HG02981 (cell line): Measurements from ENCODE around the gene JAG1.

Experiments used
- ATAC-seq: cut with Tn5 transposase; IDR thresholded peaks from one replicate; pipeline ENCODE4 v1.9.1; 2021; ENCODE audit warnings: mild to moderate bottlenecking, moderate library complexity; ENCODE audit not compliant: unreplicated experiment

Gene JAG1

DNA sequence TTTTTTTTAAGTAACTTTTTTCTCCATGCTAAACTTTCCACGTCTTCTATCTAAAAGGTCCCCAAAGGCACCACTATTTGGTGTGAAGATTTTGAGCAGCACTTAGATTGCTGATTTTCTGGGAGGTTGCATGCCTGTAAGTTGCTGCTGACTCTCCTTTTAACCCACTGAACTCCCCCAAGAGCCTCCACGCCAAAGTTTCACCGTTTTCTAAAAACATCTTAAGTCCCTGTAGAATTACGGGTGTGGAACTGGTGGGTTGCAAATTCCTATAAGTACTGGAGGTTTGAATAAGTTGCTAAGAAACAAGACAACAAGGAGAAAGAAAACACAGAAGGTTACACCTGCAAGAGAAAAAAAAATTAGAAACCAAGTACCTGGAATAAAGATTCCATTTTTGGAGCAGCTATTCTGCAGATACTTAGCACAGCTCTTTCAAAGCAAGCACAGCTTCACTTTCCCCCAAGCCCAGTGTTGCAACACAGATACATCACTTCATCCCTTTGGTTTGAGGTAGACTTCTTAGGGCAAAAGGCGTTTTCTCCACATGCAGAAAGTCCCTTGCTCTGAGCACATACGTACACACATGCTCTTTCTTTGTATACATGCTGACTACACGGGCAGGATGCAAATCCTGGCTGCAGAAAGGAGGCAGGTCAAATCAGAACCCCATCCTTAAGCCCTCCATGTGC lies 5.0 kb downstream of the JAG1 start:
- ATAC-seq = no peak

DNA sequence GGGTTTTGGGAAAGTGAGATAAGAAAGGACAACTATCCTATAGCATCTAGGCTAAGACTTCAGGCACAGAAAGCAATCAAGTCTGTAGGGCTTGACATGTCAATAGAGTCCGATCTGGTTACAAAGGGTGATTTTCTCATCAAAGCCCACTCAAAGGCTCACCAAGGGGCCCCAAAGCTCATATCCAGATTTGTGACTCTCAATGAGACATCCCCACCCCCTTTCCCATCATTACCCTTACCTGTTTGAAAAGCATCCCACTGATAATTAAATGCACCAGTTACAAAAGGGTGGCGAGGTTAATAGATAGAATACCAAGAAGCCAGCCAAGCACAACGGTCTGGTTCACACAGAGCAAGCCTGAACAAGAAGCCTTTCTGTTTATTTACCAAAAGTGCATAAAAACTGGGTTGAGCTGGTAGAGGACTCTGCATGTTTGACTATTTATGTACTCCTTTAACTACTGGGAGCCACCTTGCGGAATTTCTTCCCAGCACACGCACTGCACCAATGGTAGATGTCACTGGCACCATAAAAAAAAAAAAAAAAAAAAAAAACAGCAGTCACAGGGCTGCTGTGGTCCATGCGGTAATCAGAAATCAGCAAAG lies 6.1 kb downstream of the JAG1 start:
- no peak for ATAC-seq

DNA sequence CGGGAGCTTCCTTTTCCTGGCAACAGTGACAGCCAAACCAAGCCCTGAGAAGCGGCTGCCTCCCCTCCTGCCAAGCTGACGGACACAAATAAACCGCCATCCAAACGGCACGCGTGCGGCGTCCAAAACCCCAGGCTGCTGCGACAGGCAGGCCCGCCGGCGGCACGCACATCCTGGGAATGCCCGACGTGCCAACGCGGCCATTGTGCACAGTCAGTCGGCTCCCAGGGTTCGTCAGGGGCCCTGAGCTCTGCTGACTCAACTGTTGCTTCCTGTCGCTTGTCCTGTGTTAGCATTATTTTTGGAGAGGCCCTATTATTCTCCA lies 6.8 kb downstream of the JAG1 start:
- no peak for ATAC-seq

DNA sequence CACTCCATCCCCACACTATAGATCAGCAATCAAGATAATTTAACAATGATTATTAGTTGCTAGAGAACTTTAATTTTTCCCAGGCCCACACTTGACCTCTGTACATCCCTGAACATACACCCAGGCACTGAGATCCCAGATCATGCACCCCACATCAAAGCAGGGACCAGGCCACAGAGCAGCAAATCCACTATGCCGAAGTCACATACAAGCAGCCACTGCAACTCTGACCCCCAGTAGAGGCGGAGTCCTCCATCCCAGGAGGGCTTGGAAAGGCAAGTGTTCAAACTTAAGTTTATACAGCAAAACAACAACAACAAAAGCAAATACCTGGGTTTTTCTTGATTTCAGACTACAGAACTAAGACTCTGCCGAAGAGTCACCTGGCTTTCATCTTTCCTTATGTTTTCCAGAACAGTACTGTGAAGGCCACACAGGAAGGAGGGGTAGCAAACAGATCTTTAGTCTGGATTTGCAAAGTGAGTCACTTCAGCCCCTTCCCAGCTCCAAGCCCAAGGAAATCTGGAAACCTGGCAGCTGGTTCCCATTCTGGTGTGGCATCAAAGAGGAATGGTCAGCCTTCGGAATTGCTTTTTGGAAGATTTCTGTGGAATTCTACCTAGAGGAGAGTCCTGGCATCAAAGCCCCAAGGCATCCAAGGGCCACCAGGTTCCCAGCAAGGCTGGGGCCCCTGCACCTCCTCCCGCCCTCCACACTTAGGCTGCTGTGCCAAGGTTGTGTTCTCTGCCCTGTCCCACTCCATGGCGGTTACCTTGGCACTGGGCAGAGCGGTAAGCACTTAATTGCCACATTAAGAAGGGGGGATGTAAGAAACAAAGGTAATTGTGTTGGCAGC lies 7.3 kb downstream of the JAG1 start:
- no peak for ATAC-seq

DNA sequence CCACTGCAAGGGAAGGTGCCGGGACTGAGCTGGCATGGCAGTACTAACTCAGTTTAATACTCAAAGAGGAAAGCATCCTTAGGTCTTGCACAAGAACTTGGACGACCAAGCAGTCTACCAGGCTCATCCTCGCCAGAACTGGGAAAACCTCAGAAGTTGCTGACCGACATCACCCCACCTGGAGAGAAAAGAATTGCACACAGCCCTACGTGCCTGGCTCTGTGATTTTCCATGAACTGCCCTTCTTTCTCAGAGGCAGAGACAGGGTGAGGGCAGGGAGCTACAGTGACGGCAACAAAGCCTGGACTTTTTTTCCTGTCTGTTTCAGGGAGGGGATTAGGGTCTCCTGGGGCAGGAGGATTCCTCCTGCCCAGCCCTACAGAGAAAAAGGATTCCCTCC lies 8.0 kb downstream of the JAG1 start:
- ATAC-seq = no peak

DNA sequence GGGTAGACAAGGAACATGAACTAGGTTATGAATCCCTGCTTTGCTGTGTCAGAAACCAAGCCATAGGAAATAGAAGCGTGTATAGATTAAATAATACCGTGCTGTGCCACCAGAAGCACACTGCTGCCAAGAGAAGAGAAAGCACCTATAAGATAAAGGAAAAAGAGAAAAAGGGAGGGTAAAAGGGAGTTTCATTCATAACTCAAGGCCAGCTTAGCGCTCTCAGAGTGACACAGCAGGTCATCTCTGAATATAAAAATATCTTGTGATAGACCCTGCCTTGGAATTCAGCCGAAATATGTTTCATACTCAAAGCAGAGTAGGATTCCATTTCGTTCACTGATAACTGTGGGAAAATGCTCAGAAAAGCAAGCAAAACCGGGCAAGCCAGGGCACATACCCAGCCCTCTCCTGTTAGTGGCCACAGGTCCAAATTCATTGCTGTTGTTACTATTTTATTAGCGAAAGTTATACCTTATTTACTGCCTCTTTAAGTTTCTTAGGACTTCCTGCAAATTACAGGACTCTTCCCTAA lies 8.7 kb downstream of the JAG1 start:
- no peak for ATAC-seq

DNA sequence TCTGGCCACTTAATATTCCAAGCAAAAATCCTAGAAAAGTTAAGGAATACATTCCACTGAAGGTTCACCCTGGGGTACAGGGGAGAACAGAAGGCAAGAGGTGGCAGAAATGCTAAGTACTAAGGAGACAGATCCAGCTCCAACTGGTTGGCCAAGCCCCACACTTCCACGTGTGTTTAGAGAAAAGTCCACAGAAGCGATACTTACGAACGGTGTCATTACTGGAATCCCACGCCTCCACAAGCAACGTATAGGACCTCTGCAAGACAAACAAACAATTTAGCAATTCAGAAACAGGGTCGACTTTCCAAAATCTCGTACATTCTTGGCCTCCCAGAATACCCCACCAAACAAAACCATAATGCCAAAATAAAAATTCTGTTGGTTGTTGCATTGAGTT lies 10.0 kb downstream of the JAG1 start:
- no peak for ATAC-seq

DNA sequence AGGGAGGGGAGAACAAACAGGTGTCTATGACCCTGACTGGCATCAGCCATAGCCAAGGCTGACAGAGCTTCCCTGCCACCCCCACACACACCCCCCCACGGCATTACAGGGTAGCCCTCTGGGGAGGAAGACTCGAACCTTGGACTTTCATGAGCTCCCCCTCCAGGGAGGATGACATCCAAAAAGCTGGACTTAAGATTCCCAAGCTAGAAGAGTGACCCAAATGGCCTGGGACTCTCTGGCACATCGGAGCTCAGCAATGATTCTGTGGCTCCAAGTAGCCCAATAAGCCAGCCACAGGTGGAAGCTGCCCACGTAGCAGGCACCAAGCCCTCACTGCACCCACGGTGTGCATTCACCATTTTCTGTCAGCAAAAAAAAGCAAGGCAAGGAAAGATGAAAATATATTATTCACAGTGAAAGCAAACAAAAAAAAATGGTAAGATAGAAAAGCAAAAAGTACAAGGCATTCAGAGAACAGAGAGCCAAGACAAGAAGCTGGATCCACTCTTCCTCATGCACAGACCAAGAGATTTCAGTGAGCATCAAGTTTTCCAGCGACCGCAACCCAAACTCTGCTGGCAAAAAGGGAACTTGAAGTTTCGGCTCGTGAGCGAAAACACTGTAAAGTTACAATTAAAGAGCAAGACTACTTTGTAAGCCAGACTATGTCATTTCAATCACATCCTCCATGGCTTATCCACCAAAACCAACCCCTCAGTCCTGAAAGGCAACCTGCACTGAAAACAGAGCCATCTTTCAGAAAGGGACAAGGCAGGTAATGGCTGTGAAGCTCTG lies 10.9 kb downstream of the JAG1 start:
- ATAC-seq = no peak

DNA sequence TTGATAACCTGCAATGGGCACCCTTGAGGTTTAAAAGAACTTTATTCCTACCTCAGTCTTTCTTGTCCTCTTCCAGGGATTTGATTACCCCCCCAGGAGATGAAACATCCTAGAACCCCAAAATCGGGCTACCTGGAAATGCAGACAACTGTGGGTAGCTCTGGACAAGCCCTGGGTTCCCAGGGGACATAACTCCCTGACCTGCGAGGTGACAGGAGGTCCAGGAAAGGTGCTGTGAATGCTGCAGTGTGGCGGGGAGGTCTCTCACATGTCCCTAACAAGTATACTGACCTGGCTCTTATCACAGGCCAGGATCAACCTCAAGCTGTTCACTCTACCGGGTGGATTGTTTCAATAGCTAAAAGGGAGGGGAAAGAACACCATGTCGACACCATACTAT lies 11.6 kb downstream of the JAG1 start:
- ATAC-seq = no peak

DNA sequence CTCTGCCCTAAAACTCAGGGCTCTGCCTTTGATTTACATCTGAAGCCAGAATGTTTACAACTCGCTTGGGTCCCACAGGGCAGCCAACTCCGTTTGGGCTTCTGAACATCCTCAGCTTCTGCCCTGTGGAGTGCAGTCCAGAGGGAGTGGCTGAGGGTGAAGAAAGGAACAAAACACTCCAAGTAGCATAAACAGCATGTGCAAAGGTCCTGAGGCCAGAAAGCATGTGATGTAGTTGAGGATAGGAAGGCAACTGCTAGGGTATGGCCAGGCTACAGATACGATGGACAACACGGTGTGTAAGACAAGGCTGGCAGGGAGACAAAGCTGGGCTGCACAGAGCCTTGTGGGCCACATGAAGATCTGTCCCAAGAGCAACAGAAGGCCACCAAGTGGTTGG lies 12.5 kb downstream of the JAG1 start:
- no peak for ATAC-seq

DNA sequence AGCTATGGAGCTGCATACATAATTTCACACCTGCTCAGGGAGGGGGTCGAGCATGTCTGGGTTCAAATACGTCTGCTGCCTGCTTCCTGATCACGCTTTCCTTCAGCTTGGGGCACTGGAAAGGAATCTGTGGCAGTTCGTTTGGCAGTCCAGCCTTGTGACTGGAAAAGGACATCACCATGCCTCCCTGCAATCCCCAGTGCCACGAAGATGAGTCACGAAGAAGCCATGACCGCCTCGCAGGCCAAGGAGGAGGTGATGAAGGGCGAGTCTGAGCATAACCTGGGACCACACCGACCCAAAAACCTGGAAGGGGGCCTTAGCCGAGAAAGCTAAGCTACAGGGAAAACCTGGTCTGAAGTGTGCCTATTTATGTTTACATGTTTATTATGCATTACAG lies 13.1 kb downstream of the JAG1 start:
- ATAC-seq = no peak

DNA sequence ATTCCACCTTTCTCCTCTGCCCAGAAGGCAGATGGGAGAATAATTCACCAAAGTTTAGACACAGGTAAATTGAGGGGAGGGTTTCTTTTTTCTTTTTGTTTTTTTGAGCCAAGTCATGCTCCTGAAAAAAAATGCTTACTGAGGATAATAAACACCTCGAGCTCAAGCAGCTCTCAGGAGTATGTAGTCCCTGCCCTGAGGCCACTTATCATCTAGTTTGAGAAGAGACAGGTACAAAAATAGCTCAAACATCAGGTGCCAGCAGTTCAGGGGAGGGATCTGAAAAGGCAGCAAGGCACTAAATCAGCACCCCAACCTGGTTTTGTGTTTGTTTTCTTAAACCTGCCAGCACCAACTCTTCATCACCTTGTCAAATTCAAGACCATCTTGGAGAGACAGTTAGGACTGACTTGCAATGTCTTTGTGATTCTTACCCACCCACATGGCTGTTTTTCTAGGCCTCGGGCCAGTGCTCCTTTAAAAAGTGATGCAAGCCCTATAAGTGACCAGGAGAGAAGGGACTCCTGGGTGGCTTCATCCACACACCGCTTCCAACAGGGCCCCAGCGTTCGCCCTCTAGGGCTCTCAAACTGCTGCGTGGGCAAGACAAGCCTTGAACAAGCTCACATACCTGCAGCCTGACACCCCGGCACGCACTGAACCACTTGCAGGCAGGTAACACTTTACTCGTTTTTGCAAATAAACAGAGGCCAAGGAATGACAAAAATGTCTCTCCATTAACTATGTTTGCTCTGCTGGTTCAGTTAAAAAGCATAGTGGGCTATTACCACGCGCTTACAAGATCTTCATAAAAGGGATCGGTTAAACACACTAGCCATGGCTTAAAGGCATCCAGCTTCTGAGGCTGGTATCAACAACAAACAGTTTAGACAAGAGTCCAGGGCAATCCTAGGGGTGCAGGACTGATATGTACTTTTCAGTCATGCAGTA lies 13.9 kb downstream of the JAG1 start:
- no peak for ATAC-seq

DNA sequence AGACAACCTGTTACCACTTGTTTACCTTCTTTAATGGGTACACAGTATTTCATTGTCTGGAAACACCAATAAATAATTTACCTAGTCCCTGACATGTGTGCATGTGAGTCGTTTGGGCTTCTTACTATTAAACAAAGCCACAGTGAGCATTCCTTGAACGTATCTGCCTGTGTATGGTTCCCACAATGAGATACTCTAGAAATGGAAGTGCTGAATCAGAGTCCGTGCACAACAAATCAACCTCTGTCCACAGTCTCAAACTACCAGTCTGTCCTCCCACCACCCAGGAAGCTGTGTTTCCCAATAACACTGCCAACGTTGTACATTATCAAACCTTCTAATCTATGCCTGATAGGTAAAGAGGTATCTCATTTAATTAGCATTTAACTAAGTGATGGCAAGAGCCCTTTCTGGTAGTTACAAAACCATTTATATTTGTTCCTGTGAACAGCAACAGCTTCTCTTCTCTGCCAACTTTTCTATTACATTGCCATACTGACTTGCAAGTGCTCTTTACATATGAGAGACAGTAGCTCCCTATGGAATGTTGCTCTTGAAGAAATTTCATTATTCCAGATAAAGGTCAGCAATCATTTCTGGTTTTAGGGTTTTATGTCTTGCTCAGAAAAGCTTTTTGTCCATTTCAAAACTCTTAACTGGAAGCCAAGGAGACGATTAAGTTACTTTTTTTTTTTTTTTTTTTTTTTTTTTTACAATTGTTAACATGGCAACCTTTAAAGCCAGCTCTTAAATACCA lies 14.7 kb downstream of the JAG1 start:
- no peak for ATAC-seq

DNA sequence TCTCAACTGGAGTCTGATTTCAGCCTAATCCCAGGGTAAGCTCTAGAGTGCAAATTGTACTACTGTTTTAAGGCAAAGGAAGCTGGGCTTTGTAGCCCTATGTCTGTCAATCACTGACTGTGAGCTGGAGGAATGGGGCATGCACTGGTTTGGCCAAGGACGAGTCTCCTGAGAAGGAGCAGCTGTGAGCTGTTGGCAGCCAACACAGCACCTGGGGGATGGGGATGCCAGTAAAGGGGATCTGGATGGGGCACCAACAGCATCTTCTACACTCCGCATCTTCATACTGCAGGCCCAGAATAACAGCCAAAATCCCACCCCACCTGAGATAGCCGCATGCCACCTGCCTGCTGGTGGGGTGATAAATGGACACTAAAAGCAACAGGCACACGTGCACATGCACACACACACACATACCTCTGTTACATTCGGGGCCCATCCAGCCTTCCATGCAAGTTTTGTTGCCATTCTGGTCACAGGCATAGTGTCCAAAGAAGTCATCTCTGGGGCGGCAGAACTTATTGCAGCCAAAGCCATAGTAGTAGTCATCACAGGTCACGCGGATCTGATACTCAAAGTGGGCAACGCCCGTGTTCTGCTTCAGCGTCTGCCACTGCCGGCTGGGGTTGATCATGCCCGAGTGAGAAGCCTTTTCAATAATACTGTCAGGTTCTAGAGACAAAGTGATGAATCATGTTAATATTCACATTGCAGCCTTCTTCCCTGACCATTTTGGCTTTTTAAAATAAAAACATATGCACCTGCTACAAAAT lies 15.6 kb downstream of the JAG1 start:
- no peak for ATAC-seq

DNA sequence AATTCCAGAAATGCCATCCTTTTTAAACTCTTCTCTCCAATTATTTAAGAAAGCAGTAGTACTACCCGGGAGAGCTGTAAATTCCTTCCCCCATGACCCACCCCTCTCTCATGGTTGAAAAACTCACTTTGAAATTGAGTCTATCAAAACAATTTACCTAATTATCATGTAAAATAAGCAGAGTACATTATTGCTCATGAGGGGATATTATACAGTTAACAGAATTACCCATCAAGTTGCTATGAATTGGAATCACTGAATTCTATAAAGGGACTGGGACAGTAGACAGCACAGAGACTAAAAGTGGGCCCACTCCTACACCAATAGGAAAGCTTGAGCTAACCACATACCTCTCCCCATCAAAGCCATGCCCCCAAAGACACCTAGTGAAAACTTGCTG lies 16.3 kb downstream of the JAG1 start:
- no peak for ATAC-seq

DNA sequence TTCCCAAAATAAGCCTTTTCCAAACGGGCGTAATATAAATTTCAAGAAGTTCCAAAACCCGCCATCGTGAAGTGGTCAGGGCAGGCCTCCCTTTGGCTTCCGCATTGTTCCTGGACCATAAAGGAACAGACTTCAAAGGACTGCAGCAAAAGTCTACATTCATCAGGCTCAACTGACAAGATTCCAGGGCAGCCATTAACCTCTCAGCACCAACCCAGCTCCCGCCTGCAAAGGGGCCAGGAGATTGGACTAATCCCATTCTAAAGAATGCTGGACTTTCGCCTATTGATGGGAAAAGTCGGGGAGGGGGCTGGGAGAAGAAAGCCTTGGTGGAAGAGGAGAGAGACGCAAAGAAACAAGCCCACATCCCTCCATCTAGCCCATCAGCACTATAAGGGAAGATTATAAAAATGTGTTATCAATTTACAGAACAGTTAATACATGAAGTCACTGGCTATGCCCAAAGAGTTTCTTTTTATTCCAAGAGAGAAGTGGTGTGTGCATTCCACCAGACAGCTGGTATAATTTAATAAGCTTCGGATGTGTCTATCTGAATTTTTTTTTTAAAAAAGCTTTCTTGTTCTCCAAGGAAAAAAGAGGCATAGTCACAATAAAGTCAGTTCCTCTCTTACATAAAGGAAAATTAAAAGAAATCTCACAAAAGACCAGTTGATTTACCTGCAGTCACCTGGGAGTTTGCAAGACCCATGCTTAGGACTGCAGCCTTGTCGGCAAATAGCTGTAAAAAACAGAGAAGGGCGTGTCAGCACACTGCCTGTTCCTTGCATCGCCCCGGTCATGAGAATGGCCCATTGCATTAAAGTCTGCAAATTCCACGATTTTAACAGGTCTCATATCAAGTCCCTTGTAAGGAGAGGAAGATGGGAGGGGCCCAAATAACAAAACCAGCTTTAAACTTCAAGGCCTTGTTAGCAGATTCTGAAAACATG lies 17.8 kb downstream of the JAG1 start:
- no peak for ATAC-seq

DNA sequence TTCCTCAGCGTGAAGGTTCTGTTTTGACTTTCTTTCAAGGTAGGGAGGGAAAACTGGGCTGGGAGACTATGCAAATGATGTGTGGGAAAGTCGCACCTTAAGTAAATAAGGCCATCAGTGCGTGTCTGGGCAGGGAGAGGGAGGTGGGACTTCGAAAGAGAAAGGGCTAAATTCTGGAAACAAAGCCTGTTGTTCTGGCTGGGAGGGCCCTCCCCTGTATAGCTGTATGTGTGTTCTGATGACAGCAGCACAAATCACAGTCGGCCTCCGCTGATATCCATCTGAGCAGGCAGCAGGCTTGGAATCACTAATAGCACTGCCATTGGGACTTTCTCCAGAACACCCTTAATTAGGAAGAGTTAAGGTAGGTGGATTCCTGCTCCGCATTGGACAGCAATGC lies 19.2 kb downstream of the JAG1 start:
- peak; percentile 42 for ATAC-seq

DNA sequence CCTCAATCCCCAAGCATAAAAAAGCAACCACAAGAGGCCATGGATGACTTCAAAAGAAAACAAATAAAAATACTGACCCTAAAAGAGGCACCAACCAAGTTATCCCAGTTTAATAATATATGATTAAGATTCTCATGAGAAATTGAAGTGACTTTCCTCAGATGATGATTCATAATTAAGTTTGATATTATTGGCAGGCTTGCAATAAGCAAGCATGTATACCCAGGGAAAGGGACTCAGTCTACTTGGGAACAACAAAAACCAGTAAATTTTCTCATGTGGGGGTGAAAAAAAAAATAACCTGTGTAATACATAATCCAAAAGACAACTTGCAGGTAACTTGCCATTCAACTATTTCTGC lies 19.6 kb downstream of the JAG1 start:
- no peak for ATAC-seq
